ENCODE results near the gene BRD2. TPM values are rescaled to one million over a fixed set of nuclear protein-coding genes. Genes with fewer than 3 reads are reported as not detected.
A peak's percentile ranks its signal among the peaks of the same experiment; 100 is the strongest.

Gene BRD2
- total RNA-seq, 1 donor from 2014 or later: 63.4 TPM

- Histone ChIP-seq H3K36me3 (no peaks in the 10 kb centered on the region), H3K27ac (replicated peaks) (no peak overlapping the region), H3K4me3 (no peak overlapping the region), H3K4me1 (peaks cover 32% of the 10 kb centered on the region), H3K27me3 (ENCODE audit: low read depth) (no peaks in the 10 kb centered on the region), H3K9me3 (replicated peaks) (no peaks in the 10 kb centered on the region)
- intact Hi-C loops (cut with micrococcal nuclease): no loop called here
- TF ChIP-seq CTCF (IDR thresholded peaks at IDR 0.05; ENCODE audit: borderline replicate concordance): no peak
- no peak for DNase-seq
These were observed 53.5 kb downstream of the BRD2 start for GRCh38 chr6:33021917-33022316.

DNA sequence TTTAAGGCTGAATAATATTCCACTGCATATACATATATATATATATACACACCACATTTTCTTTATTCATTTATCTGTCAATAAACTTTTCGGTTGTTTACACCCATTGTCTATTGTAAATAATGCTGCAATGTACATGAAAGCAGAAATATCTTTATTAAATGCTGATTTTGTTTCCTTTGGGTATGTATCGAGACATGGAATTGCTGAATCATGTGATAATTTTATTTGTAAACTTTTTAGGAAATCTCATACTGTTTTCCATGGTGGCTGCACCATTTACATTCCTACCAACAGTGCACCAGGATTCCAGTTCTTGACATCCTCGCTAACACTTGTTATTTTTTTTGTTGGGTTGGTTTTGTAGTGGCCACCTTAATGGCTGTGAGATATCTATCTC lies 55.1 kb downstream of the BRD2 start:
- no peak for TF ChIP-seq CTCF (IDR thresholded peaks at IDR 0.05; ENCODE audit: borderline replicate concordance)

DNA sequence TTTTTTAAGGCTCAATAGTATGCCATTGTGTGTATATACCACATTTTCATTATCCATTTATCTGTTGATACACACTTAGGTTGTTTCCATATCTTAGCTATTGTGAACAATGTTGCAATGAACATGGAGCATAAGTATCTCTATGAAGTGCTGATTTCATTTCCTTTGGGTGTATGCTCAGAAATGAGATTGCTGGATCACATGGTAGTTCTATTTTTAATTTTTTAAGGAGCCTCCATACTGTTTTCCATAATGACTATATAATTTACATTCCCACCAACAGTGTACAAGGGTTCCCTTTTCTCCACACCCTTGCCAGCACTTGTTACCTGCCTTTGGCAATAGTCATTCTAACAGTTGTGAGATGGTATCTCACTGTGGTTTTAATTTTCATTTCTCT lies 56.1 kb downstream of the BRD2 start:
- no peak for DNase-seq
- Histone ChIP-seq H3K27me3 (ENCODE audit: low read depth) (no peaks in the 10 kb centered on the region), H3K27ac (replicated peaks) (no peak overlapping the region), H3K4me3 (no peak overlapping the region), H3K36me3 (no peaks in the 10 kb centered on the region), H3K9me3 (replicated peaks) (no peaks in the 10 kb centered on the region), H3K4me1 (peaks cover 23% of the 10 kb centered on the region)
- intact Hi-C loops (cut with micrococcal nuclease): no loop called here
- no peak for TF ChIP-seq CTCF (IDR thresholded peaks at IDR 0.05; ENCODE audit: borderline replicate concordance)

More for the DNA sequence above, 55.1 kb downstream of the BRD2 start:
- no peaks in the 10 kb centered on the region for H3K36me3 ChIP-seq
- no peak overlapping the region for H3K27ac ChIP-seq (replicated peaks)
- intact Hi-C loops (cut with micrococcal nuclease): no loop called here
- H3K9me3 ChIP-seq (replicated peaks): no peaks in the 10 kb centered on the region
- H3K4me1 ChIP-seq: peaks cover 22% of the 10 kb centered on the region
- H3K27me3 ChIP-seq (ENCODE audit: low read depth): no peaks in the 10 kb centered on the region
- H3K4me3 ChIP-seq: no peak overlapping the region
- no peak for DNase-seq

DNA sequence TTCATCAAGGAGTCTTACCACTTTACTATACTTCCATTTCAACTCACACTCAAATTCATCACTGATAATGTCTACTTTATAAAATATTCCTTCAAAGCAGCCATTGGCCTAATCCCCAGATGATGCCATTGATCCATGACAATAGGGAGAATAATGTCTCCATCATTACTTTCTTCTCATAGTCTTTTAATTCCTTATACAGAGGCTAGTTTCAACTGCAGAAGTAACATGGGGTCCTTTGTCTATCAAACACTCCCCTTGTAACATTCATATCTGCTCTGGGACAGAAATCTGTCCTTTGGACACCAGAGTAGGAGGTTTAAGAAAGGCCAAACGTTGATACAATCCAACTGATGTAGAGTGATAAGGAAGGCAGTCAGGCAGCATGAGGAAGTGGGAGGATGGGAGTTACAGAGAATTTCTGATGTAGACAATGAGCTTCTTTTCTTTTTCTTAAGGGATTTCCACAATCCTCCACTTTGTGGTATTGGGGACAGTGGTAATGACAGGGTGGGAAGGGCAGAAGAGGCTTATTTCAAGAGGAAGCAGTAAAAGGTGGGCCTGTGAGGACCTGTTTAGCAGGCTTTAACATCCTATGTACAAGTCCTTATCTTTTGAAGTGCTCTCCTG lies 59.9 kb downstream of the BRD2 start:
- no peak for TF ChIP-seq CTCF (IDR thresholded peaks at IDR 0.05; ENCODE audit: borderline replicate concordance)
- intact Hi-C loops (cut with micrococcal nuclease): no loop called here
- Histone ChIP-seq H3K4me3 (no peak overlapping the region), H3K27ac (replicated peaks) (peak overlapping the region; percentile 68), H3K4me1 (peaks cover 19% of the 10 kb centered on the region), H3K36me3 (no peaks in the 10 kb centered on the region), H3K9me3 (replicated peaks) (no peaks in the 10 kb centered on the region), H3K27me3 (ENCODE audit: low read depth) (peaks cover 4% of the 10 kb centered on the region)
- no peak for DNase-seq

DNA sequence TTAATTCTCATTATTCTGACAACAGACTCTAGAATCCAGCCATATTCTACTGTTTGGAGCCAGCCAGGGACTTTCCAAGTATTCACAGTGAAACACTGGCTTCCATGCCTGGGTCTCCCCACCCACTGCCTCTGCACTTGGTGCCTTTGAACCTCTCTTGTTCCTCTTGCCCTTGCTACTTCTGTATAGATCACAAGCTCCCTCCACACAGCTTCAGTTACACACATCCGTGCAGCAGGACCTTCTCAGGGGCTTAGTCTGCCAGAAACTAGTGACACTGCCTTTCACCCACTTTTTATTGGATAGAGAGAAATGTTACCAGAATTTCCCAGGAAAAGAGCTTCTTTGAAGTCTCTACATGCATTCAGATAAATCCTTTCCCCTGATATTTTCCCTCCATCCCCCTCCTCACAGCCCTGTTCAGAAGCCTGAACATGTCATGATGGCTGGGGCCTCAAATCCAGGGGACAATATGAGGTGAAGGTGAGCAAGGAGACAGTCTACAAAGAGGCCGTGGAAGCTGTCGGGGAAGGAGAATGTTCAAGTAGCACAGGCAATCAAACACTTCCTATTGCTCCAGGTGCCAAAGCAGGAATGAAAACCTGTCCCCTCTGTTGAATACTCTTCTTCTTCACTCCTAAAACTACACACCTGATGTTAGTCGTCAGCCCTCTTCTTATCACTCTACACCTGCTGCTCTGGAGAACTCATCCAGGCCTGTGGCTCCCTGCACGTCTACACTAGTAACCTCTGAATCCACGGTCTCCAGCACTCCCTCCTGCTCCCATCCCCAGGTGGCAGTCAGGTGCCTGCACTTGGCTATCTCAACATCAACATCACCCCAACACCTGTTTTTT lies 61.2 kb downstream of the BRD2 start:
- Histone ChIP-seq H3K27ac (replicated peaks) (peak overlapping the region; percentile 68), H3K9me3 (replicated peaks) (peaks cover 4% of the 10 kb centered on the region), H3K36me3 (no peaks in the 10 kb centered on the region), H3K4me3 (no peak overlapping the region), H3K4me1 (peaks cover 19% of the 10 kb centered on the region), H3K27me3 (ENCODE audit: low read depth) (peaks cover 4% of the 10 kb centered on the region)
- no peak for TF ChIP-seq CTCF (IDR thresholded peaks at IDR 0.05; ENCODE audit: borderline replicate concordance)
- DNase-seq: no peak
- intact Hi-C loops (cut with micrococcal nuclease): no loop called here
